Mucosa of gallbladder (tissue), 1 donor: ENCODE measurements around the gene SP5. TPM values are rescaled to one million over a fixed set of nuclear protein-coding genes. Genes with fewer than 3 reads are reported as not detected.
"Not testable (repeated sequence)": the region's sequence is repeated elsewhere in the genome, so short reads cannot be mapped to it uniquely, and the experiment has no call there.

ENCODE experiments used
- DNase-seq: peaks from one replicate; pipeline ENCODE4 v3.0.0-alpha.2; 2020; ENCODE audit warnings: low spot score
- total RNA-seq: library from RNA; stranded (reverse); gene quantifications from one replicate; pipeline ENCODE4 v1.2.1, GENCODE V29; 2021
- donor health status: DM: no; HTN: no; CAD: no.

SP5 gene
- total RNA-seq, 1 donor from 2014 or later = 1.8 TPM

DNA sequence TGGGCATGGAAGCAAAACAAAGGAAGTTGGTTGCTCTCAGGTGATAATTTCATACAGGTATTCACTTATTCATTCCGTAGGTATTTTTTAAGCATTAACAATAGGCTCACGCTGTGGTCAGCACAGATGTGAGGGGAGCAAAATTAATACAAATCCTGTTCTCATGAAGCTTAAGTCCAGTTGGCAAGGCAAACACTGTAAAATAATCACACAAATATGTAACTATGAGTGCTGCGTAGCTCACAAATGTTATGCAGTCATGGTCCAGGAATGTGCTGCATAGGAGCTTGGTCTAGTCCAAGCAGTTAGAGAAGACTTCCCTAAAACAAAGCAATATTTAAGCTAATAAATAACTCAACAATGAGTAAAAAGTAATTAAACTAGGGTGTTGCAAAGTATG, 23.9 kb downstream of the SP5 start:
- DNase-seq = no peak

DNA sequence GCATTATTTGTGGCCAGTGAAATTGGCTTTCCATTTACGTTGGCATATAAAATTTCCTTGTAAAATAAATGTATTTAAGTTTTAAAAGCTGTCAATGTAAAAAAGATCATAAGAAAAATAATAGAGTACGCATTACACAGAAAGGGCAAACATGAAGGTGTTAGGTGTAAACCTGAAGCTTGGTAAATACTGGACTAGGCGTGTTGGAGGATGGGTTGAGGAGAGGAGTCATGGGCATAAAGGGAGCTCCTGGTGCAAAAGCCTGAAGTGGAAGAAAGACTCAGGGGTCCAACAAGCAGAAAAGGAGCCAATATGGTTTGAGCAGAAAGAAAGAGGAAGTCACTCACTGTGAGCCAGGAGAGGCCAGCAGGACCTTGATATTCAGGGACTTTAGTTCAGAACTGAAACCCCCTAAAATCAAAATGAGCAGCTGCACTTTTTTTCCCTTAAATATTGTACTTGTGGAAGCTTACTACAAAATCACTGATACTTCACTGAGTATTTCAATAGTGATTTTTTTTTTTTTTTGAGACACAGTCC, 24.4 kb downstream of the SP5 start:
- no peak for DNase-seq

DNA sequence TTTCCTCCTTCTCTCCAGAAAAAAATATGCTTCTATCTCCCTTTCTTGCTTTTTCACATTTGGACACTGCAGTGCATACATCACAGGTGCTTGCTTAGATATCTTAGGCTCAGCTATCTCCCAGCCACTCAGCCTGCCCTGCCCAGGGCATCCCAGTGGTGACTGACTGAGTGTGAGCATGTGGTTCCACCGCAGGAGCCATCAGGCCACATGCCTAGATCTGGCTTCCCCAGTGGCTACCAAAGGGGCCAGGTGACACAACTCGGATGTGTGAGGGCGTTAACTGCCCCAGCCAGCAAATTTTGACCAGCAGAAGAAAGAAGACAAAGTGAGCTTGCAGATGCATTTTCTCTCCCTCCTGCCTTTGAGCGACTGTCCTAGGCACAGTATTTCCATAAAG, 25.5 kb downstream of the SP5 start:
- DNase-seq = no peak

DNA sequence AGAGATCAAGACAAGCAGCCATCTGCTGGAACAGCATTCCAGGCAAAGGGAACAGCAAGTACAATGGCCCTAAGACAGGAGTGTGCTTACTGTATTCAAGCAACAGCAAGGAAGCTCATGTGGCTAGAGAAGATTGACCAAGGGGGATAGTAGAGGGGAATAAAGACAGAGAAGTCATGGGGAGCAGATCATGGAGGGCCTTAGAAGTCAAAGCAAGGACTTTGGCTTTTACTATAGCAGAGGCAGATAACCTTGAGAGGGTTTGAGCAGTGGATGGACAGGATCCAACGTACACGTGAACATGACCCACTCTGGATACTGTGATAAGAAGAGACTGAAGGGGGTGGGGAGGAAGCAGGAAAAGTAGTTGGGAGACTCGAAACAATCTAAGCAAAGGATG, 26.9 kb downstream of the SP5 start:
- DNase-seq = no peak

DNA sequence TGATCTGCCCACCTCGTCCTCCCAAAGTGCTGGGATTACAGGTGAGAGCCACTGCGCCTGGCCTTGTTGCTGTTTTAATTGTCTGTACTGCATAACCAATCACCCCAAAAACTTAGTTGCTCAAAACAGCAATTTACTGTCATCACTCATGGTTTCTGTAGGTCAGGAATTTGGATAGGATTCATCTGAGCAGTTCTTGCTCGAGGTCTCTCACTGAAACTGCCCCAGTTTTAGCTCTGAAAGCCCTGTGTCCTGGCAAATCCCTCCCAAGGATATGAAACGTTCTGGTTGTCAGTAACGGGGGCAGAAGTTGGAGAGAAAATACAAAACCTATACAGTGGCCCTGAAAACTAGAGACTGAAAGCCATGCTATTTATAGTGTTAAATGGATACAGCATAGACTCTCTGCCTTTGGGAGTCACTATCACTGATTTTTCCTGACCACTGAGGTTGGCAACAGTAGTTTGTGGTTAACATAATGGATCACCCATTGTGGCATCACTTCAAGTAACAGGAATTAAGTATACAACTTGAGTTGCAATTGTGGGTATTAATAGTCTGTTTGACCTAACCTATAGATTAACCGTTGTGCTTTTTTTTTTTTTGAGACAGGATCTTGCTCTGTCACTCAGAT, 27.9 kb downstream of the SP5 start:
- no peak for DNase-seq

DNA sequence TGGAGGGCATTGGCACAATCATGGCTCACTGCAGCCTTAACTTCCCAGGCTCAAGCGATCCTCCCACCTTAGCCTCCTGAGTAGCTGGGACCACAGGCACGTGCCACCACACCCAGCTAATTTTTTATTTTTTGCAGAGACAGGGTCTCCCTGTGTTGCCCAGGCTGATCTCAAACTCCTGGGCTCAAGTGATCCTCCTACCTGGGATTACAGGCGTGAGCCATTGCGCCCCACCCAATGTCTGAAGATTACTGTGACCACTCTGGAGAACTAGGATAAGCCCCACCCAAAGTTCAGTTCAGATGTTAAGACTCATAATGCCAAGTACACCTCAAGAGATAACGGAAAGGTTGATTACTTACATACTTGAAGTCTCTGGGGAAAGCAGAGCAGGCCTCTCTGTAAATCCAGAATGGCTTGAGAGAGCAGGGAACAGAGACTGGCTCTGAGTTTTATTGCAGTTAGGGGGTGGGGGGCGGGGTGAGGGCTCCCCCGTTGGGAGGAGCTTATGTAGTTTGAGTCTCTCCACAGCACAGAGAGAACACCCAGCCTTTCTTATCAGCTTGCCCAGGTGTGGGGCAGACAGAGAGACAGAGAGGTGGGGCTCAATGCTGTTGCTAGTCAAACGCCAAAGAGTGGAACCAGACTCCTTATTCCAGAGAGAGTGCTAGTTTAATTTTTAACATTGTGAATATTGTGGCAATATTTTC, 28.5 kb downstream of the SP5 start:
- DNase-seq = no peak

DNA sequence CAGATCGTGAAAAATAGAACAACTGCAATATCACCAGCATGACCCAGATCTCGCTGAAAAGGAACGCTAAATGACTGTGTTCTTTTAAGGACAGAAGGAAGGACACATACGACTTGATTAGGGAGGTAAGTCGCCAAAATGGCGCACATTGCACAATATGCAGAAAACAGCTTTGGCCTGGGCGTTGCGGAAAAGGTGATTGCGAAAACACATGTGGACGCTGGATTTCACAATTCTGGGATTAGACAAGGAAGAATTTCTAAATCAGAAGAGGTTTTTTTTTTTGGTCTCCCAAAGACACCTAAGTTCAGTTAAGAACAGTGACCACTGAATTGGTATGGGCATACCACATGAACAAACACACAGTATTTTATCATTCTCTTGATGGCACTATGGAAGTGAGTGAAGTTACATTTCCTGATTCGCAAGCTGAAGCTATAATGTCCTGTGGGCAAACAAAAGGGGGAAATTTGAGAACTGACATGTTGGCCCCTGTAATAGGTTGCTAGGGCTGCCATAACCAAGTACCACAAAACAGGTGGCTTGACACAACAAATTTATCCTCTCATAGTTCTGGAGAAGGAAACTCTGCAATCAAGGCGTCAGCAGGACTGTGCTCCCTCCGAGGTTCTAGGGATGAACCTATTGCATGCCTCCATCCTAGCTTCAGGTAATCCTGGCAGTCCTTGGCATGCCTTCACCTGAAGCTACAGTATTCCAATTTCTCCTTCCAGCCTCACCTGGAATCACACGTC, 29.3 kb downstream of the SP5 start:
- no peak for DNase-seq

DNA sequence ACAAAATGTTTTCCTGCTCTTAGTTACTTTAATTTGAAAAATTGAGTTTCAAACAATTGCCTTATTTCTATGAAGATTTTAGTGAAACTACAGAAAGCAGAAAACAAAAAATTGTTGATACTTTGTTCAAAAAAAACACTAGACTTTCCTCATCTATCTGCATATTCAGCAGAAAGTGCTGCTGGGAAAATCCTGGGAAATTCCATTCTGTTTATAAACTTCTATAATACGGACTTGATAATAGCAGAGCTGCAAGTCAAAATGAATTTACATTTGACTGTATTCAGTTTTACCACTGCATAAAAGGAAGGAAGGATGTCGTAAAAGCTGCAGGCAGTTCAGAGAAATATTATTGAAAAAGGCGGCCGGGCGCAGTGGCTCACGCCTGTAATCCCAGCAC, 30.2 kb downstream of the SP5 start:
- DNase-seq = no peak

DNA sequence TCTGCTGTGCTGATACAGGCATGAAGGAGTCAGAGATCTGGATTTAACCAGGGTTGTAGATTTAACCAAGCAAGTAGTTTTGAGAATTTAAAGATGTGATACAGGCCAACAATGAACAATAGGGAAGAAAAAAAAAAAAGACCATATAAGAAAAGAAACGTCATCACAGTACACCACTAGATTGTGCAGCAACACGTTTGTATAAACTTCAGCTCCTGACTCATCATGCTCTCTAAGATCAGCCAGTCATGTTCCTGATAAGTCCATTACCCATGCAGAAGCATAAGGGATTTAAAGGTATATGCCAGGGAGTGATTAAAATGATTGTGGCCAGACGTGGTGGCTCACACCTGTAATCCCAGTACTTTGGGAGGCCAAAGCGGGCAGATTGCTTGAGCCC, 32.8 kb downstream of the SP5 start:
- no peak for DNase-seq

DNA sequence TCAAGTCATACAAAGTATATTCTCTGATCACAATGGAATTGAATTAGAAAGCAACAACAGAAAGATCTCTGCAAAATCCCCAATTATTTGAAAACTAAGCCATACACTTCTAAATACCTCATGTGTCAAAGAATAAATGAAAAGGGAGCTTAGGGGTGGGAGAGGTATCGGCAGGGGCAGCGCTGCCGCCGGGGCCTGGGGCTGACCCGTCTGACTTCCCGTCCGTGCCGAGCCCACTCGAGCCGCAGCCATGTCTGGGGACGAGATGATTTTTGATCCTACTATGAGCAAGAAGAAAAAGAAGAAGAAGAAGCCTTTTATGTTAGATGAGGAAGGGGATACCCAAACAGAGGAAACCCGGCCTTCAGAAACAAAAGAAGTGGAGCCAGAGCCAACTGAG, 36.4 kb downstream of the SP5 start:
- not testable (repeated sequence) for DNase-seq

DNA sequence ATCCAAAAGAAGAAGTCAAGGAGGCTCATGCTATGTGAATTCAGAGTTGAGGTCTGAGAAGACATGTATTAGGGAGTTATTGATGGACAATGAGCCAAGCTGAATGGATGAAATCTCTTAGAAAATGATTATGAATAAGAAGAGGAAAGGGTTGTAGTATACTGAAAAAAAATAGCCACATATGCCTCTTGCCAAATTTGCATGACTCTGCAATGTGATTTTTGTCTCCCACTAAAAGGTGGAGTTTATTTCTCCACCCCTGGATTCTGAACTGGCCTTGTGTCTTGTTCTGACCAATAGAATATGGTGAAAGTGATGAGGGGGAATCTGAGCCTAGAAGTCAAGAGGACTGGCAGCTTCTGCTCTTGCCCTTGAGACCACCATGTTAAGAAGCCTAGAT, 46.4 kb downstream of the SP5 start:
- no peak for DNase-seq

DNA sequence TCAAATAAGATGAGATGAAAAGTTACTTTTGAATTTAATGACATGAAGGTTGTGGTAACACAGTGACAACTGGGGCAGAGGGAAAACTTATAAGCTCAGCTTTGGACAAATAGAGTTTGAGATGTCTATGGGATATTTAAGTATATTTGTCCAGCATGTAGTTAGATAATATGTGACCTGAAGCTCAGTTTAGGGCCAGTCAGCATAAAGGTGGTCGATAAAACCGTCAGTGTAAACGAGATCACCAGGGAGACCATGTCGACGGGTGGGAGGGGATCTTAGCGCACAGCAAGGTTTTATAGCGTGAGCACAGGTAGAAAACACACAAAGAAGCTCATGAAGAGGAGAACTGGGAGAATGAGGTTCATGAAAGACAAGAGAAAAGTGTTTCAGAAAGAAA, 47.6 kb downstream of the SP5 start:
- DNase-seq = no peak

DNA sequence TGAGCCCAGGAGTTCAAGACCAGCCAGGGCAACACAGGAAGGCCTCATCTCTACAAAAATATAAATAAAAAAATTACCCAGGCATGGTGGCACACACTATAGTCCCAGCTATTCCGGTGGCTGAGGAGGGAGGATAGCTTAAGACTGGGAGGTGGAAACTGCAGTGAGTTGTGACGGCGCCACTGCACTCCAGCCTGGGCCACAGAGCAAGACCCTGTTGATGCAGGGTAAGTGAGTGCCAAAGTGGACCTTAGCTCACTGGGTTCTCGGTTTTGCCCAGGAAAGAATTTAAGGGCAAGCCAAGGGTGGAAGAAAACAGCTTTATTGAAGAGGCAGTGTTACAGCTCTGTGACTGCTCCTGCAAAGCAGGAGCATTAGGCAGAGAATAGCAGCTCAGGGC, 48.1 kb downstream of the SP5 start:
- DNase-seq = no peak

DNA sequence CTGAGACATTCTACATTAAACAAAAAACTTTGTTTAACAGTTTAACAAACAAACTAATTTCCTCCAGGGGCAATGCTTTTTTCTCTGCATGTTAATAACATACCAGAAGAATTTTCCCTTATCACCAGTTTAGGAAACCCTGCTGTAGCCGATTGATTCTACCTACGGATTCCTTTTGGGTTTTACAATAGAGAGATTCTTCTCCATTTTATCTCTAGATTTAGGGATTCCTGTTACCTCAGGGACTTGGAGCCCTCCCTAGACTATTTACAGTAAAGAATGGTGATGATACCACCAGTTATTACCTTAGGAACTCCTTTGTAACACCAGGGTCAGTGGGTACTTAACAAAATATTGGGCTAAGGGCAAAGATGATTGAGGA, 49.7 kb downstream of the SP5 start:
- no peak for DNase-seq

DNA sequence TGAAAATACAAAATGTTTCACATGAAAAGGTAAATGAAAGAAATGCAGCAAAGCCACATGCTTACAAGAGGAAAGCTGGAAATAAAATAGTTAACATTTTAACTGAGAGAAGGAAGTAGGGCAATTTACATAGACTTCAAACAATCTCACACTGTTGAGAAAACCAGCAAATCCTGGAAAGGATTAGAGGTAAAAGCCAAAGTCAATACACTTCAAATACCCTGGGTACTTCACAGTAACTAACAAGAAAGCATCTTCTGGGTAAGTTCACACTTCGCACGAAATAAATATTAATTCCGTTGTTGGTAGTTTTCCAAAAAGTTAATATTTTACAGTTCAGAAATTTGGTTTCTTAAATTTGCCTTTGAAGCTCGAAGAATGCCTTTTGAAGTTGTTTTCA, 51.6 kb downstream of the SP5 start:
- no peak for DNase-seq

Other genes with a start within 250 kb of the SP5 start
- 0.86 TPM for gene ERICH2, start 55.0 kb downstream of the SP5 start, total RNA-seq
- not detected for gene GAD1, start 101.5 kb downstream of the SP5 start, total RNA-seq
- 71.9 TPM for gene GORASP2, start 213.9 kb downstream of the SP5 start, total RNA-seq